WI38 (cell line): ENCODE results near the gene GADD45GIP1.

Experiments
- H3K4me3 ChIP-seq: 2 replicates; pipeline ENCODE4 v1.5.1; 2011; ENCODE audit warnings: low read depth, mild to moderate bottlenecking, control low read depth, low read length
- TF ChIP-seq, protein P1 (sequence below): IDR thresholded peaks from 2 replicates; pipeline ENCODE4 v1.5.1; 2012; ENCODE audit warnings: low read depth, mild to moderate bottlenecking, control low read depth, low read length

Gene GADD45GIP1

DNA sequence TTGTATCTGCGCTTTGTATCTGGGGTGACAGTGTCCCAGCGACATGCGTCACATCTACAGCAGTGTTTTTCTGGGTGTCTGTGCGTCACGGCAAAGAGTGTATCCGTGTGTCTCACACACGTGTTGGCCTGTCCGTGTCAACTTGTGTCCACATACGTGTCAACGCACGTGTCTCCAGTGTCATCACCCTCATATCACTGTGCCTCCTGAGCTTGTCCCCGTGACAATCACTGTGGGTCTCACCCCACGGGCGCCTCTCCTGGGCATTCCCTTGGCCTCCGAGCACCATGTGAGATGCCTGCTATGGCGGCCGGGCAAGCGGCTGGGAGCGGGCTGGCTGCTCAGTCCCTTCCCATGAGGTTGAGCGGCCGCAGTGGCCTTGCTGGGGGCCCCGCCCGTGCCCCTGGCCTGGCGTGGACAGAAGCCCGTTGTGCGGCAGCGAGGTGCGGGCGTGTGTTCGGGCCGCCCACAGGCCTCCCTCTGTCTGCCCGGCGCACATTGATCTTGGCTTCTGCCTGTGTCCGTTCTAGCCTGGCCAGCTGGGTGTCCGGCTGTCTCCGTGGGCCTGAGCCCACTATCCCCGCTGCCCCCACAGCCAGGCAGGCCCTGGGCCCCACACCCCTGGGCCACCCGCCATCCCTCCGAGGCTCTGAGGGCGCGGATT lies 44.6 kb upstream of the GADD45GIP1 start:
- no peak overlapping the region for H3K4me3 ChIP-seq
- TF ChIP-seq, protein P1, sequence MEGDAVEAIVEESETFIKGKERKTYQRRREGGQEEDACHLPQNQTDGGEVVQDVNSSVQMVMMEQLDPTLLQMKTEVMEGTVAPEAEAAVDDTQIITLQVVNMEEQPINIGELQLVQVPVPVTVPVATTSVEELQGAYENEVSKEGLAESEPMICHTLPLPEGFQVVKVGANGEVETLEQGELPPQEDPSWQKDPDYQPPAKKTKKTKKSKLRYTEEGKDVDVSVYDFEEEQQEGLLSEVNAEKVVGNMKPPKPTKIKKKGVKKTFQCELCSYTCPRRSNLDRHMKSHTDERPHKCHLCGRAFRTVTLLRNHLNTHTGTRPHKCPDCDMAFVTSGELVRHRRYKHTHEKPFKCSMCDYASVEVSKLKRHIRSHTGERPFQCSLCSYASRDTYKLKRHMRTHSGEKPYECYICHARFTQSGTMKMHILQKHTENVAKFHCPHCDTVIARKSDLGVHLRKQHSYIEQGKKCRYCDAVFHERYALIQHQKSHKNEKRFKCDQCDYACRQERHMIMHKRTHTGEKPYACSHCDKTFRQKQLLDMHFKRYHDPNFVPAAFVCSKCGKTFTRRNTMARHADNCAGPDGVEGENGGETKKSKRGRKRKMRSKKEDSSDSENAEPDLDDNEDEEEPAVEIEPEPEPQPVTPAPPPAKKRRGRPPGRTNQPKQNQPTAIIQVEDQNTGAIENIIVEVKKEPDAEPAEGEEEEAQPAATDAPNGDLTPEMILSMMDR: no peak

DNA sequence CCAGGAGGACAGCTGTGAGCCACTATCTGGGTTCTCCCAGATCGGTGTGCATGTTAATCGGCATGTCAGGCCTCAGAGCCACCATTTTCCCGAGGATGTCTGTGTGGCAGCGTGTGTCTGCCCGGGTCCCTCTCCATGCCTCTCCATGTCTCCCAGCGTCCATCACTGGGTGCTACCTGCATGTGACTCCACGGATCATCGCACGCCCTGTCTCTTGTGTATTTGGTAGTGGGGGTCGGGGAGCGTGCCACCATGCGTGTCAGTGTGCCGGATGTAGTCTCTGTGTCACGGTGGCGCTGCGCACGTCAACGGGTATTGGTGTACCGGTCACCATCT lies 44.1 kb upstream of the GADD45GIP1 start:
- TF ChIP-seq, protein P1: no peak

DNA sequence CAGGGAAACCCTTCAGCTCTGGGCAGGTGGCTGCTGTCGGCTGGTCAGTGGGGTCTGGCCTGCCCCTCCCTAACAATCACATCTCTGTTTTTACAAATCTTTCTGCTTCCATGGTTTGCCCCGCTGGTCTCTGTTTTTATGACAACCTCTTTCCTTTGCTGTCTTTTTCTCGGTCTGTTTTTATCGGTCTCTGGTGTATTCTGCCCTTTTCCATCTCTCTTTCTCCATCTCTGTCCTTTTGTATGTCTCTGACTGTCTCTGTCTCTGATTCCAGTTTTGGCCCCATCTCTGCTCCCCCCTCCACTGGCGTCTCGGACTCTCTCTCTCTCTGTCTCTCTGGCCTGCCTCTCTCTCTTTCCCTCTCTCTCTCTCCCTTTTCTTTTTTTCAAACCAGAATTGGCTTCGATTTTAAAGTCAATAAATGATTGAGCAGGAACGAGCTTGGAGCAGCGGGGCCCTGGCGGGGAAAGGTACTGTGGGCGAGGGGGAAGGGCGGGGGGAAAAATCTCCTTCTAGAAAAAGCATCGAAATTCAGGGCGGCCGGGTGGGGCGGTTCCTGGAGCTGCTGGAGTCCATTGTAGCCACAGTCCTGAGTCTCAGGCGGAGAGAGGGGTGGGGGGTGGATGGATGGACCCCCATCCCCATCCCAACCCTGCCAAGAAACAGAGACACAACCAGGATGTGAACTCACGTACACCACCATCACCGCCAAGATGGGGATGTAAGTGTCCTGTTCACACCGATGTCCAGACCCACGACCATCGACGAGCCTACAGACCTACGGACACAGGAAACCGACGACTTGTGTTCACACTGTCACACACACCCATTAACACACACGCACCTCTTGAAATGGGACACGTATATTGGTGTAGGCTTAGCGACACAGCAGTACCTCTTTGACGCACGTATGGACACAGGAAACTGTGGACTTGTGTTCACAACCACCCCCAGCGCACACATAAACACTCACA lies 41.2 kb upstream of the GADD45GIP1 start:
- TF ChIP-seq, protein P1: no peak
- H3K4me3 ChIP-seq: no peak overlapping the region

More for the DNA sequence above, 44.1 kb upstream of the GADD45GIP1 start:
- no peak overlapping the region for H3K4me3 ChIP-seq

DNA sequence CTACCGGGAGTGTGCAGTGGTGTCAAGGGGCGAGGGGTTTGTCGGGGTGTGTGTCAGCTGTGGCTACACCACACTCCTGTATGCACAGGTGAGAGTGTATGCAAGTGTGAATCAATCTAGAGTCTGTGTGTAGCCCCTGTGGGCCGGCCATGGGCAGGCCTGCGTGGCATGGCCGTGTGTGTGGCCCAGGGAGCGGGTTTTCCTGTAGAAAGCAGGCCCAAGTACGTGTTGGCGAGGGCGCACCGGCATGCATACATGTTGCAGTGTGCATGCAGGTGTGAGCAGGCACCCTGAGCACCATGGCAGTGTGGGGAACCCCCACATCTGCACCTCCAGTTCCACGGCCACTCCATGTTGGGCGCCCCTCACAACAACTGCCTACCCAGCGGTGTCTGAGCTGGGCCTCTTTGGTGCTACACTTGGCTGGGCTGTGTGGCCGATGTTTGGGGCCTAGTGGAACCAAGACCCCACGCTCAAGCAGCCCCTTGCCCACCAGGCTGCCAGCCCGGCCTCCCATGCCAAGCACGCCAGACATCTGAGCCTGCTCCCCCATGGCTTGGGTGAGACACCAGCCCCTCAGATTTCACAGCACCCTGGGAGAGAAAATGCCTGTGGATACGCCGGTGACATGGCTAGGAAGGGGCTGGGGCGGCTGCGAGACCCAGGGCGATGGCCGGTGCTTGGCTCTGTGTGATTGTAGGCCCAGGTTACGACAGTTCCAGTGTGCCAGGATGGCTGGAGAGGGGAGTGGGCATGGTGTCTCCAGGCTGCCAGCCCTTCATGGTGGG lies 40.4 kb upstream of the GADD45GIP1 start:
- TF ChIP-seq, protein P1: no peak
- H3K4me3 ChIP-seq: peak overlapping the region; percentile 68

DNA sequence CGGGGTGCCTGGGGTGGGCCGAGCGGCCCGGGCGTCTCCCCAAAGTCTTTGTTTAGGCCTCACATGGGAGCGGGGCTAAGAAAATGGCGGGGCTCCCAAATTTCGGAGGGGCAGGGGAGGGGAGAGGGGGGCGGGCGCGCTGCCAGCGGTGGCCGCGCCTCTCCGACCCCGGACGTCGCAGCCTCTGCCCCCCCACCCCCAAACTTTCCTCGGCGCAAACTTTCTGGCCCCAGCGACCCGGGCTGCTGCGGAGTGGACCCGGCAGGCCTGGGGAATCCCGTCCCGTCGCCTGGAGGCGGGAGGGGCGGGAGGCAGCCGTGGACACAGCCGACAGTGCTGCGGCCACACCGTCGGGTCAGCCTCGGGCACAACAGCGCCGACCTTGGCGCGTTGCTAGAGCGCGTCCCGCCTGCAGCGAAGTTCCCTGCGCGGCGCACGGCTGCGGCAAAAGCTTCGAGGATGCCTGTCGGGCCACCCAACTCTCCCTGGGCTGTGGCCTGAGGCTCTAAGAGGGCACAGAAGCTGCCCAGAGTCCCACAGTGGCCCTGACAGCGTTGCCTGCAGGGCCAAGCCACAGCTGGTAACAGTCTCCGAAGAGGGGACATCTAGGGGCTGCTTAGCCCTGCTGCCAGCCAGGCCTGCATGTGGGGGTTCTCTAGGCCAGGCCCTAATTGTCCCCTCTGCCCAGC lies 39.5 kb upstream of the GADD45GIP1 start:
- TF ChIP-seq, protein P1: no peak
- peak overlapping the region; percentile 68 for H3K4me3 ChIP-seq

DNA sequence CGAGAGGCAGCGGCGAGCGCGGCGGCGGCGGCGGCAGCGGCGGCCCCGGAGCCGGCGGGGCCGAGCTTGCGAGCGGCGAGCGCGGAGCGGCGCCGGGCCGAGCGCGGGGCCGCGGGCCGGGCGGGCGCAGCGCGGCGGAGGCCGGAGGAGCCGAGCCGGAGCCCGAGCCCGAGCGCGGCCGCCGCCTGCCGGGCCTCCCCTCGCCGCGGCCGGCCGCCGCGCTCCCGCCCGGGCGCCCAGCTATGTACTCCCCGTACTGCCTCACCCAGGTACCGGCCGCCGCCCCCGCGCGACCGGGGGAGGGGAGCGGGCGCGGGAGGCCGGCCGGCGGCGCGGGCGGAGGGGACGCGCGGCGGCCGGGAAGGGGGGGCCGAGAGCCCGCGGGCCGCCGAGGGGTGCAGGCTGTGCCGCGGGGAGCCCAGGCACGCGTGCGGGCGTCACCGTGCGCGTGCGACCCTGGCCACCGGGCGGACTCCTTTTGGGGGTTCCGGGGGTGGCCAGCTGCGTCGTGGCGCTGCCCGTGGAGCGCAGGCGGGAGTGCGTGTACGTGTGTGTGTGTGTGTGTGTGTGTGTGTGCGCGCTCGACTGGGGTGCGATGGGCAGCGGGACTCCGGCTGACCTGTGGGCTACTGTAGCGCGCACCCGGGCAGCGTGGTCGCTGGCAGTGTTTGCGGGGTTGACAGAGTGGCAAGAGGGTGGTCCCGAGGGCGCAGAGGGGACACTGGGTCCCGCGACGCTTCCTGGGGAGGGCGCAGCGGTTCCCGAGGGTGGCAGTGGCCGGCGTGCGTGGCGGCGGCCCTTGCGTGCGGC lies 38.8 kb upstream of the GADD45GIP1 start:
- peak overlapping the region; percentile 68 for H3K4me3 ChIP-seq

More for the DNA sequence above, 38.8 kb upstream of the GADD45GIP1 start:
- TF ChIP-seq, protein P1: no peak
